Trophoblast cell (in vitro differentiated cells and primary cell): ENCODE measurements around the gene KCTD13.

Experiments used
- DNase-seq, 2 donors: peaks; one replicate each; pipeline ENCODE4 v3.0.0-alpha.2; 2016
- H2AFZ ChIP-seq: 2 replicates; pipeline ENCODE4 v1.6.1; 2013; ENCODE audit warnings: low read length, moderate library complexity, mild to moderate bottlenecking; ENCODE audit not compliant: insufficient read depth, poor library complexity
- H2AK5ac ChIP-seq: 2 replicates; pipeline ENCODE4 v1.6.1; 2013; ENCODE audit warnings: mild to moderate bottlenecking, low read length
- H2BK120ac ChIP-seq: 2 replicates; pipeline ENCODE4 v1.6.1; 2013; ENCODE audit warnings: low read length, mild to moderate bottlenecking, moderate library complexity; ENCODE audit not compliant: insufficient read depth, poor library complexity
- H2BK12ac ChIP-seq: 2 replicates; pipeline ENCODE4 v1.6.1; 2013; ENCODE audit warnings: mild to moderate bottlenecking, low read length, moderate library complexity
- H2BK5ac ChIP-seq: 2 replicates; pipeline ENCODE4 v1.6.1; 2013; ENCODE audit warnings: low read length, low read depth, moderate library complexity, mild to moderate bottlenecking; ENCODE audit not compliant: poor library complexity
- H3K14ac ChIP-seq: 2 replicates; pipeline ENCODE4 v1.6.1; 2013; ENCODE audit warnings: mild to moderate bottlenecking, low read length
- H3K18ac ChIP-seq: 2 replicates; pipeline ENCODE4 v1.6.1; 2013; ENCODE audit warnings: mild to moderate bottlenecking, low read length
- H3K23ac ChIP-seq: 2 replicates; pipeline ENCODE4 v1.6.1; 2013; ENCODE audit warnings: low read length
- H3K27ac ChIP-seq: 2 replicates; pipeline ENCODE4 v1.5.1; 2013; ENCODE audit warnings: low read depth, mild to moderate bottlenecking, inconsistent platforms, low read length, moderate library complexity
- H3K27me3 ChIP-seq: 2 replicates; pipeline ENCODE4 v1.6.1; 2013; ENCODE audit warnings: inconsistent platforms, mild to moderate bottlenecking, low read length, moderate library complexity; ENCODE audit not compliant: insufficient read depth
- H3K36me3 ChIP-seq, 2 experiments: 1 replicate in 1 of 2; 2 replicates in 1 of 2; pipeline ENCODE4 v1.6.1; 2013; ENCODE audit warnings: low read length in 2 of 2, mild to moderate bottlenecking in 2 of 2, moderate library complexity in 1 of 2; ENCODE audit not compliant: insufficient read depth in 2 of 2, control insufficient read depth in 1 of 2
- H3K4ac ChIP-seq: 2 replicates; pipeline ENCODE4 v1.6.1; 2013; ENCODE audit warnings: low read depth, mild to moderate bottlenecking, low read length, moderate library complexity
- H3K4me1 ChIP-seq, 2 experiments: 1 replicate in 1 of 2; 2 replicates in 1 of 2; pipeline ENCODE4 v1.6.1; 2013; ENCODE audit warnings: low read length in 2 of 2, mild to moderate bottlenecking in 2 of 2, moderate library complexity in 1 of 2; ENCODE audit not compliant: insufficient read depth in 2 of 2, control insufficient read depth in 1 of 2
- H3K4me2 ChIP-seq: 2 replicates; pipeline ENCODE4 v1.6.1; 2013; ENCODE audit warnings: inconsistent platforms, mild to moderate bottlenecking, low read length, moderate library complexity
- H3K4me3 ChIP-seq: 2 replicates; pipeline ENCODE4 v1.5.1; 2013; ENCODE audit warnings: mild to moderate bottlenecking, low read depth, low read length, inconsistent platforms
- H3K79me1 ChIP-seq: one replicate; pipeline ENCODE4 v1.6.1; 2013; ENCODE audit warnings: low read length
- H3K79me2 ChIP-seq: 2 replicates; pipeline ENCODE4 v1.6.1; 2013; ENCODE audit warnings: low read length, mild to moderate bottlenecking; ENCODE audit not compliant: control insufficient read depth, insufficient read depth, poor library complexity
- H3K9ac ChIP-seq: 2 replicates; pipeline ENCODE4 v1.6.1; 2013; ENCODE audit warnings: mild to moderate bottlenecking, low read length
- H3K9me3 ChIP-seq: 2 replicates; pipeline ENCODE4 v1.6.1; 2013; ENCODE audit warnings: low read depth, mild to moderate bottlenecking, control low read depth, inconsistent platforms, low read length; ENCODE audit not compliant: insufficient read depth
- H4K12ac ChIP-seq: 2 replicates; pipeline ENCODE4 v1.6.1; 2013; ENCODE audit warnings: low read depth, mild to moderate bottlenecking, low read length, moderate library complexity
- H4K8ac ChIP-seq: 2 replicates; pipeline ENCODE4 v1.6.1; 2013; ENCODE audit warnings: low read depth, mild to moderate bottlenecking, low read length, moderate library complexity
- H4K91ac ChIP-seq: one replicate; pipeline ENCODE4 v1.6.1; 2013; ENCODE audit warnings: low read depth, mild to moderate bottlenecking, low read length, moderate library complexity
- WGBS: extraction: QIAGEN DNeasy Blood & Tissue Kit; methylation state at CpG from one replicate; pipeline ENCODE4 v1.1.7; 2013; ENCODE audit warnings: missing lambda C conversion rate; ENCODE audit not compliant: insufficient read length, insufficient coverage; ENCODE audit errors: extremely low coverage; 5-methylcytosine and 5-hydroxymethylcytosine counted together

KCTD13 gene

GRCh38 chr16:29858974-29859373 lies 67.1 kb downstream of the KCTD13 start:
- Histone ChIP-seq H3K18ac (no peak overlapping the region), H4K8ac (no peak overlapping the region), H4K12ac (no peak overlapping the region), H2BK5ac (no peak overlapping the region), H3K36me3 (peaks cover 21 to 25% of the 10 kb centered on the region in 2 experiments), H3K4me3 (no peak overlapping the region), H4K91ac (no peak overlapping the region), H3K4me1 (peaks cover 0 to 10% of the 10 kb centered on the region in 2 experiments), H3K27ac (no peak overlapping the region), H3K4ac (no peak overlapping the region), H2BK120ac (no peak overlapping the region), H2BK12ac (no peak overlapping the region), H3K27me3 (no peaks in the 10 kb centered on the region), H3K9me3 (peaks cover 2% of the 10 kb centered on the region), H3K9ac (no peak overlapping the region), H3K14ac (no peak overlapping the region), H3K79me2 (peaks cover 4% of the 10 kb centered on the region), H3K23ac (no peak overlapping the region), H3K79me1 (peaks cover 5% of the 10 kb centered on the region), H3K4me2 (no peak overlapping the region), H2AK5ac (no peak overlapping the region), H2AFZ (no peak overlapping the region)
- WGBS = no CpG with 5 or more reads among the region's 19 CpGs
- no peak for DNase-seq

GRCh38 chr16:29858149-29858849 lies 67.7 kb downstream of the KCTD13 start:
- Histone ChIP-seq H3K27ac (no peak overlapping the region), H3K79me1 (peaks cover 5% of the 10 kb centered on the region), H3K79me2 (peaks cover 4% of the 10 kb centered on the region), H4K91ac (no peak overlapping the region), H3K4me3 (no peak overlapping the region), H3K14ac (no peak overlapping the region), H3K4me2 (no peak overlapping the region), H3K18ac (no peak overlapping the region), H3K4ac (no peak overlapping the region), H4K12ac (no peak overlapping the region), H3K36me3 (peaks cover 21 to 25% of the 10 kb centered on the region in 2 experiments), H2AK5ac (no peak overlapping the region), H2BK12ac (no peak overlapping the region), H3K9me3 (no peaks in the 10 kb centered on the region), H2BK120ac (no peak overlapping the region), H3K4me1 (peaks cover 0 to 7% of the 10 kb centered on the region in 2 experiments), H3K27me3 (no peaks in the 10 kb centered on the region), H4K8ac (no peak overlapping the region), H3K9ac (no peak overlapping the region), H2AFZ (no peak overlapping the region), H2BK5ac (no peak overlapping the region), H3K23ac (no peak overlapping the region)
- no peak for DNase-seq
- WGBS = no CpG with 5 or more reads among the region's 10 CpGs

GRCh38 chr16:29857133-29857760 lies 68.8 kb downstream of the KCTD13 start:
- Histone ChIP-seq H4K12ac (no peak overlapping the region), H3K18ac (no peak overlapping the region), H2AK5ac (no peak overlapping the region), H3K79me2 (no peaks in the 10 kb centered on the region), H3K27me3 (no peaks in the 10 kb centered on the region), H3K14ac (no peak overlapping the region), H2AFZ (no peak overlapping the region), H3K4me2 (no peak overlapping the region), H2BK5ac (no peak overlapping the region), H3K79me1 (no peaks in the 10 kb centered on the region), H3K4me1 (peaks cover 0 to 7% of the 10 kb centered on the region in 2 experiments), H4K8ac (no peak overlapping the region), H2BK12ac (no peak overlapping the region), H3K4me3 (no peak overlapping the region), H3K27ac (no peak overlapping the region), H3K23ac (no peak overlapping the region), H4K91ac (no peak overlapping the region), H3K36me3 (peaks cover 21 to 25% of the 10 kb centered on the region in 2 experiments), H3K9me3 (no peaks in the 10 kb centered on the region), H3K4ac (no peak overlapping the region), H2BK120ac (no peak overlapping the region), H3K9ac (no peak overlapping the region)
- no peak for DNase-seq
- WGBS = no CpG with 5 or more reads among the region's 7 CpGs
